Astrocyte of the cerebellum (primary cell): ENCODE measurements around the gene NFIX.

Source experiments
- DNase-seq: peaks from one replicate; pipeline ENCODE4 v3.0.0-alpha.2; 2011; ENCODE audit warnings: low read depth
- H3K4me3 ChIP-seq: 2 replicates; pipeline ENCODE4 v1.5.1; 2011; ENCODE audit warnings: mild to moderate bottlenecking, low read depth, low read length, moderate library complexity
- in situ Hi-C: cut with HindIII; loops from 2 replicates; pipeline ENCODE4 v1.10.0; 2017; ENCODE audit warnings: low sequenced_read_pairs
- TF ChIP-seq, protein P1 (sequence below): IDR thresholded peaks from 2 replicates; pipeline ENCODE4 v1.5.1; 2012; ENCODE audit warnings: low read length, low read depth, moderate library complexity, mild to moderate bottlenecking; ENCODE audit errors: missing control alignments

NFIX gene

GRCh38 chr19:13008926-13009787 lies 13.9 kb downstream of the NFIX start:
- in situ Hi-C loops = no loop called here
- no peak for DNase-seq
- H3K4me3 ChIP-seq = no peak overlapping the region
- TF ChIP-seq, protein P1, sequence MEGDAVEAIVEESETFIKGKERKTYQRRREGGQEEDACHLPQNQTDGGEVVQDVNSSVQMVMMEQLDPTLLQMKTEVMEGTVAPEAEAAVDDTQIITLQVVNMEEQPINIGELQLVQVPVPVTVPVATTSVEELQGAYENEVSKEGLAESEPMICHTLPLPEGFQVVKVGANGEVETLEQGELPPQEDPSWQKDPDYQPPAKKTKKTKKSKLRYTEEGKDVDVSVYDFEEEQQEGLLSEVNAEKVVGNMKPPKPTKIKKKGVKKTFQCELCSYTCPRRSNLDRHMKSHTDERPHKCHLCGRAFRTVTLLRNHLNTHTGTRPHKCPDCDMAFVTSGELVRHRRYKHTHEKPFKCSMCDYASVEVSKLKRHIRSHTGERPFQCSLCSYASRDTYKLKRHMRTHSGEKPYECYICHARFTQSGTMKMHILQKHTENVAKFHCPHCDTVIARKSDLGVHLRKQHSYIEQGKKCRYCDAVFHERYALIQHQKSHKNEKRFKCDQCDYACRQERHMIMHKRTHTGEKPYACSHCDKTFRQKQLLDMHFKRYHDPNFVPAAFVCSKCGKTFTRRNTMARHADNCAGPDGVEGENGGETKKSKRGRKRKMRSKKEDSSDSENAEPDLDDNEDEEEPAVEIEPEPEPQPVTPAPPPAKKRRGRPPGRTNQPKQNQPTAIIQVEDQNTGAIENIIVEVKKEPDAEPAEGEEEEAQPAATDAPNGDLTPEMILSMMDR = no peak

DNA sequence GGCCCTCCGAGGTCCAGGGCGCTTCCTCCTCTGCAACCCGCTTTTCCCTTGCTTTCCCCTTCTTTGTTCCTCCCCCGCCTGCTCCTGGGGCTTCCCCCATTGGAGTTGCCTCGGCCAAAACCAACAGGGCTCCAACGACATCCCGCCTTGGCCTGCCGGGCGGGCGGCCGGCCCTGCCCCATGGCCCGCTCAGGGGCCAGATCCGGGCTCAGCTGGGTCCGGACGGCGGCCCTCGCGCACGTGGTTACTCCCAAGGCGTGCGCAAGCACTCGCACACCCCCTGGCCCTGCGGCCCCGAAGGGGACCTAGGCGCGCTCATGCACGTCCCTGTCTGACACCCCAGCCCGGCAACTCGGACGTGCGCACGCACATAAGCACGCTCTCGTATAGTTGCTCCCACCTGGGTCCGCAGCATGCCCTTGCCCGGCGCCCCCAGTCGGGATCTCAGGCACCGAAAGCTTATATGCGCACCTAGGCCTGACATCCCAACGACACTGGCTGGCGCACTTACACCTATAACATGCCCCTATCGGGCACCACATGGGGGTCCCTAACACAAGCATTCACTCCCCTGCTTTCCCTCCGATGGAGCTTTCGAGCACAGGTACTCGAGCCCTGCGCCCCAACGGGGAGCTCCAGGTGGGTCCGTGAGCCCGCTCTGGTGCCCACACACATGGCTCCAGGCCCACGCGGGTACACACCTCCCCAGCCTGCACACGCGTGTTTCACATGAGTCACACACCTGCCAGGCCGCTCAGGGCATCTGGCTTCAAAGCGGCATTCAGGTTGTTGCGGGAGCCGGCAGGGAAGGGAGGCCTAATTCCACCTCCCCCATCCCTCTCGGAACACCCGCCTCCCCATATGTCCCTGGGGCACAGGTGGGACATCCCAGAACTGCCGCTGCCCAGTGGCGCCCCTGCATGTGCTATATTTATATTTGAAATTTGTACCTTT lies 15.0 kb downstream of the NFIX start:
- in situ Hi-C loops = no loop called here
- H3K4me3 ChIP-seq = peak overlapping the region; percentile 0
- DNase-seq = no peak
- TF ChIP-seq, protein P1 = no peak

DNA sequence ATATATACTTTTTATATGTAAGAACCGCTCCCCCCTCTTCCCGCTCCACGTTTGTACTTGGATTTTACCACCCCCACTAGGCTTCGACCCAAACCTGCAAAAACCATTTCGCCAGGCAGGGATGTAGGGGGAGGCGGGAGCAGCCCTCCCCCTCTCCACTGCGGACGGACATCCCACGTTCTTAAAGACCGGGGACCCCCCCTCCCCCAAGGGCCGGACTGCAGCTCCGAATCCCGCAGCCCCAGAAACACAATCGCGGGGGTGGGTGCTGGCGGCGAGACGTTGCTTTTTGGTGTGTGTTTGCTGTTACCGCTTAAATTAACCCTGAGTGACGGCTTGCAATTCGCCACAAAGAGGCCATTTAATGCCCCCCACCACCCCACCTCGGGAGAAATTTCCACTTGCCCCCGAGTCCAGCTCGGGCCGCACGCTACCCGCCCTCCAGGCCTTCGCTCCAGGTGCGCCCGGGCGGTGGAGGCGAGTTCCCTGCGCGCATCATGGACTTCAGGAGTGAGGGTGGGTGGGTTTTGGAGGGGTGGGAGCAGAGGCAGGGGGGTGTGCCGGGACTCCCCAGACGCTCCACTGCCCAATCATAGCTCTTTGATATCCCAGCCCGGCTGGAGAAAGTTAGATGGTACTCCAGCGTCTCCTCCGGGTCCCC lies 15.8 kb downstream of the NFIX start:
- in situ Hi-C loops = no loop called here
- H3K4me3 ChIP-seq = peak overlapping the region; percentile 0
- TF ChIP-seq, protein P1 = no peak

GRCh38 chr19:13011653-13012389 lies 16.5 kb downstream of the NFIX start:
- no peak for DNase-seq
- in situ Hi-C loops = no loop called here
- TF ChIP-seq, protein P1 = no peak

More for the DNA sequence above, 15.8 kb downstream of the NFIX start:
- DNase-seq = no peak

GRCh38 chr19:13012390-13012689 lies 17.1 kb downstream of the NFIX start:
- no peak for DNase-seq
- in situ Hi-C loops = no loop called here
- H3K4me3 ChIP-seq = peak overlapping the region; percentile 36
- TF ChIP-seq, protein P1 = no peak

More at GRCh38 chr19:13011653-13012389, 16.5 kb downstream of the NFIX start:
- peak overlapping the region; percentile 3 for H3K4me3 ChIP-seq
